Loucy (cell line): Measurements from ENCODE around the gene CTNNA2.

ENCODE experiments used
- EZH2phosphoT487 ChIP-seq: fragments of 200-600 bp; IDR thresholded peaks from 2 replicates; pipeline ENCODE4 v1.6.1; 2018; ENCODE audit warnings: antibody characterized with exemption, mild to moderate bottlenecking, moderate library complexity, borderline replicate concordance
- TF ChIP-seq, protein P1 (sequence below): fragments of 200-600 bp; sonication (generic); conservative IDR thresholded peaks from 2 replicates; pipeline ENCODE4 v1.5.1; 2014; ENCODE audit warnings: mild to moderate bottlenecking, antibody characterized with exemption, low read length

DNA sequence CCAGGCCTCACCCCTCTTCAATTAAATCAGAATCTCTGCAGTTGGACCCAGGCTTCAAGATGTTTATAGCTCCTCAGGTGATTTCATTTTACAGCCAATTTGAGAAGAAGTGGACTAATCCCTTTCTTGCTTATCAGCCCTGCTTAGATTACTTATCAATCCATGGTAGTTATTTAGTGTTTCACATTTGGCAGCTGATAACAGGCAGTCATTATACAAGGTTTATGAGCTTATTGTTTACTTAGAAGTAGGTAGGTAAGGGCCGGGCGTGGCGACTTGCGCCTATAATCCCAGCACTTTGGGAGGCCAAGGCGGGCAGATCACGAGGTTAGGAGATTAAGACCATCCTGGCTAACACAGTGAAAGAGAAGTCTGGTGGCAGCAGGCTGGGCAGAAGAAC lies 237.5 kb downstream of the CTNNA2 start:
- TF ChIP-seq, protein P1, sequence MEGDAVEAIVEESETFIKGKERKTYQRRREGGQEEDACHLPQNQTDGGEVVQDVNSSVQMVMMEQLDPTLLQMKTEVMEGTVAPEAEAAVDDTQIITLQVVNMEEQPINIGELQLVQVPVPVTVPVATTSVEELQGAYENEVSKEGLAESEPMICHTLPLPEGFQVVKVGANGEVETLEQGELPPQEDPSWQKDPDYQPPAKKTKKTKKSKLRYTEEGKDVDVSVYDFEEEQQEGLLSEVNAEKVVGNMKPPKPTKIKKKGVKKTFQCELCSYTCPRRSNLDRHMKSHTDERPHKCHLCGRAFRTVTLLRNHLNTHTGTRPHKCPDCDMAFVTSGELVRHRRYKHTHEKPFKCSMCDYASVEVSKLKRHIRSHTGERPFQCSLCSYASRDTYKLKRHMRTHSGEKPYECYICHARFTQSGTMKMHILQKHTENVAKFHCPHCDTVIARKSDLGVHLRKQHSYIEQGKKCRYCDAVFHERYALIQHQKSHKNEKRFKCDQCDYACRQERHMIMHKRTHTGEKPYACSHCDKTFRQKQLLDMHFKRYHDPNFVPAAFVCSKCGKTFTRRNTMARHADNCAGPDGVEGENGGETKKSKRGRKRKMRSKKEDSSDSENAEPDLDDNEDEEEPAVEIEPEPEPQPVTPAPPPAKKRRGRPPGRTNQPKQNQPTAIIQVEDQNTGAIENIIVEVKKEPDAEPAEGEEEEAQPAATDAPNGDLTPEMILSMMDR = no peak
- no peak for TF ChIP-seq EZH2phosphoT487
